Neural progenitor cell (in vitro differentiated cells): ENCODE results near the gene AFF3. TPM values are rescaled to one million over a fixed set of nuclear protein-coding genes. Genes with fewer than 3 reads are reported as not detected.

Source experiments
- DNase-seq: peaks from one replicate; pipeline ENCODE4 v3.0.0-alpha.2; 2016; ENCODE audit warnings: low spot score
- H2AFZ ChIP-seq: fragments of 200-600 bp; sonication (generic); replicated peaks from 2 replicates; pipeline ENCODE4 v1.6.1; 2016; ENCODE audit warnings: antibody characterized with exemption
- H3F3A ChIP-seq: fragments of 200-600 bp; sonication (generic); 2 replicates; pipeline ENCODE4 v1.6.1; 2016; ENCODE audit warnings: antibody characterized with exemption, low read depth
- H3K27ac ChIP-seq: fragments of 200-600 bp; sonication (generic); 2 replicates; pipeline ENCODE4 v1.5.1; 2016; ENCODE audit warnings: mild to moderate bottlenecking
- H3K27me3 ChIP-seq: fragments of 200-600 bp; sonication (generic); 2 replicates; pipeline ENCODE4 v1.6.1; 2016; ENCODE audit warnings: mild to moderate bottlenecking, moderate library complexity
- H3K36me3 ChIP-seq: fragments of 200-600 bp; sonication (generic); 2 replicates; pipeline ENCODE4 v1.5.1; 2016
- H3K4me1 ChIP-seq: fragments of 200-600 bp; sonication (generic); 2 replicates; pipeline ENCODE4 v1.6.1; 2016; ENCODE audit warnings: mixed run types
- H3K4me2 ChIP-seq: fragments of 200-600 bp; sonication (generic); 2 replicates; pipeline ENCODE4 v1.6.1; 2016
- H3K4me3 ChIP-seq: fragments of 200-600 bp; sonication (generic); 2 replicates; pipeline ENCODE4 v1.5.1; 2016
- H3K79me2 ChIP-seq: fragments of 200-600 bp; sonication (generic); 2 replicates; pipeline ENCODE4 v1.6.1; 2016; ENCODE audit warnings: low read depth
- H3K9ac ChIP-seq: fragments of 200-600 bp; sonication (generic); 2 replicates; pipeline ENCODE4 v1.6.1; 2016
- H3K9me3 ChIP-seq: fragments of 200-600 bp; sonication (generic); 2 replicates; pipeline ENCODE4 v1.5.1; 2016; ENCODE audit warnings: low read depth
- H4K20me1 ChIP-seq: fragments of 200-600 bp; sonication (generic); 2 replicates; pipeline ENCODE4 v1.6.1; 2016; ENCODE audit warnings: low read depth
- H3K27ac Mint-ChIP-seq: 3 replicates; pipeline ENCODE4 v1.8.0; 2021; ENCODE audit warnings: mixed read lengths
- H3K27me3 Mint-ChIP-seq: 2 replicates; pipeline ENCODE4 v1.8.0; 2022; ENCODE audit warnings: low read depth, mild to moderate bottlenecking, inconsistent platforms, moderate library complexity, mixed read lengths; ENCODE audit not compliant: insufficient read depth
- H3K36me3 Mint-ChIP-seq: 3 replicates; pipeline ENCODE4 v1.8.0; 2021; ENCODE audit warnings: mixed read lengths
- H3K4me1 Mint-ChIP-seq: 3 replicates; pipeline ENCODE4 v1.8.0; 2021; ENCODE audit warnings: mixed read lengths
- H3K4me3 Mint-ChIP-seq: 3 replicates; pipeline ENCODE4 v1.8.0; 2021; ENCODE audit warnings: mild to moderate bottlenecking, moderate library complexity, mixed read lengths
- H3K9me3 Mint-ChIP-seq: 3 replicates; pipeline ENCODE4 v1.8.0; 2020; ENCODE audit warnings: mixed read lengths
- EZH2 ChIP-seq: fragments of 200-600 bp; sonication (generic); IDR thresholded peaks from 2 replicates; pipeline ENCODE4 v1.6.1; 2017; ENCODE audit warnings: antibody characterized with exemption, mild to moderate bottlenecking, moderate library complexity
- EZH2phosphoT487 ChIP-seq: fragments of 200-600 bp; sonication (generic); IDR thresholded peaks from 2 replicates; pipeline ENCODE4 v1.6.1; 2017; ENCODE audit warnings: antibody characterized with exemption
- total RNA-seq: library from RNA; depleted of rRNA; stranded (reverse); fragments of >200 nt; gene quantifications from 2 replicates; pipeline ENCODE4 v1.2.3, GENCODE V29; 2015; ENCODE audit warnings: low replicate concordance
- TF ChIP-seq, protein P1 (sequence below): fragments of 200-600 bp; sonication (generic); IDR thresholded peaks from 2 replicates; pipeline ENCODE4 v1.5.1; 2017; ENCODE audit warnings: antibody characterized with exemption, mild to moderate bottlenecking

Gene AFF3
- total RNA-seq, 1 donor from 2014 or later, result 0.26 TPM

- no peak for DNase-seq
Measured at GRCh38 chr2:99719102-99719501, 423.3 kb downstream of the AFF3 start.

GRCh38 chr2:99715956-99716355, 426.4 kb downstream of the AFF3 start:
- peaks cover 5% of the 10 kb centered on the region for H3K9me3 Mint-ChIP-seq
- H3K27me3 Mint-ChIP-seq, result no peaks in the 10 kb centered on the region
- Histone ChIP-seq H3K4me3 (no peak overlapping the region), H3K27me3 (no peaks in the 10 kb centered on the region), H3K9ac (no peak overlapping the region), H2AFZ (no peak overlapping the region), H3K79me2 (no peaks in the 10 kb centered on the region), H3K9me3 (no peaks in the 10 kb centered on the region), H3K36me3 (no peaks in the 10 kb centered on the region), H3K4me1 (no peaks in the 10 kb centered on the region), H4K20me1 (no peaks in the 10 kb centered on the region), H3F3A (no peaks in the 10 kb centered on the region), H3K4me2 (no peak overlapping the region), H3K27ac (no peak overlapping the region)
- TF ChIP-seq EZH2phosphoT487 (no peak), EZH2 (no peak)
- TF ChIP-seq, protein P1, sequence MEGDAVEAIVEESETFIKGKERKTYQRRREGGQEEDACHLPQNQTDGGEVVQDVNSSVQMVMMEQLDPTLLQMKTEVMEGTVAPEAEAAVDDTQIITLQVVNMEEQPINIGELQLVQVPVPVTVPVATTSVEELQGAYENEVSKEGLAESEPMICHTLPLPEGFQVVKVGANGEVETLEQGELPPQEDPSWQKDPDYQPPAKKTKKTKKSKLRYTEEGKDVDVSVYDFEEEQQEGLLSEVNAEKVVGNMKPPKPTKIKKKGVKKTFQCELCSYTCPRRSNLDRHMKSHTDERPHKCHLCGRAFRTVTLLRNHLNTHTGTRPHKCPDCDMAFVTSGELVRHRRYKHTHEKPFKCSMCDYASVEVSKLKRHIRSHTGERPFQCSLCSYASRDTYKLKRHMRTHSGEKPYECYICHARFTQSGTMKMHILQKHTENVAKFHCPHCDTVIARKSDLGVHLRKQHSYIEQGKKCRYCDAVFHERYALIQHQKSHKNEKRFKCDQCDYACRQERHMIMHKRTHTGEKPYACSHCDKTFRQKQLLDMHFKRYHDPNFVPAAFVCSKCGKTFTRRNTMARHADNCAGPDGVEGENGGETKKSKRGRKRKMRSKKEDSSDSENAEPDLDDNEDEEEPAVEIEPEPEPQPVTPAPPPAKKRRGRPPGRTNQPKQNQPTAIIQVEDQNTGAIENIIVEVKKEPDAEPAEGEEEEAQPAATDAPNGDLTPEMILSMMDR, result no peak
- no peak for DNase-seq
- H3K36me3 Mint-ChIP-seq, result no peaks in the 10 kb centered on the region
- no peak overlapping the region for H3K4me3 Mint-ChIP-seq
- no peak overlapping the region for H3K27ac Mint-ChIP-seq
- H3K4me1 Mint-ChIP-seq, result peaks cover 5% of the 10 kb centered on the region

More at GRCh38 chr2:99719102-99719501, 423.3 kb downstream of the AFF3 start:
- Histone ChIP-seq H3K4me3 (no peak overlapping the region), H4K20me1 (no peaks in the 10 kb centered on the region), H3F3A (no peaks in the 10 kb centered on the region), H2AFZ (no peak overlapping the region), H3K27me3 (no peaks in the 10 kb centered on the region), H3K79me2 (no peaks in the 10 kb centered on the region), H3K9me3 (no peaks in the 10 kb centered on the region), H3K9ac (no peak overlapping the region), H3K4me1 (no peaks in the 10 kb centered on the region), H3K27ac (no peak overlapping the region), H3K36me3 (no peaks in the 10 kb centered on the region), H3K4me2 (no peak overlapping the region)
- H3K4me1 Mint-ChIP-seq, result no peaks in the 10 kb centered on the region
- TF ChIP-seq EZH2, result no peak
- TF ChIP-seq, protein P1, result no peak
- TF ChIP-seq EZH2phosphoT487, result no peak
- peaks cover 26% of the 10 kb centered on the region for H3K9me3 Mint-ChIP-seq
- no peak overlapping the region for H3K27ac Mint-ChIP-seq
- H3K4me3 Mint-ChIP-seq, result no peak overlapping the region
- H3K36me3 Mint-ChIP-seq, result peaks cover 6% of the 10 kb centered on the region
- no peaks in the 10 kb centered on the region for H3K27me3 Mint-ChIP-seq

GRCh38 chr2:99714349-99714748, 428.0 kb downstream of the AFF3 start:
- Mint-ChIP-seq H3K4me3 (no peak overlapping the region), H3K27me3 (no peaks in the 10 kb centered on the region), H3K4me1 (peaks cover 14% of the 10 kb centered on the region), H3K9me3 (no peaks in the 10 kb centered on the region), H3K27ac (no peak overlapping the region), H3K36me3 (no peaks in the 10 kb centered on the region)
- Histone ChIP-seq H3F3A (no peaks in the 10 kb centered on the region), H3K36me3 (no peaks in the 10 kb centered on the region), H3K9ac (no peak overlapping the region), H3K4me2 (no peak overlapping the region), H3K27me3 (no peaks in the 10 kb centered on the region), H3K79me2 (no peaks in the 10 kb centered on the region), H3K4me1 (no peaks in the 10 kb centered on the region), H3K27ac (no peak overlapping the region), H2AFZ (no peak overlapping the region), H3K9me3 (no peaks in the 10 kb centered on the region), H3K4me3 (no peak overlapping the region), H4K20me1 (no peaks in the 10 kb centered on the region)
- DNase-seq, result no peak
- TF ChIP-seq EZH2phosphoT487 (no peak), EZH2 (no peak)
- TF ChIP-seq, protein P1, result no peak
